ENCODE results near the gene RNPEP.
"Not testable (repeated sequence)": the region's sequence is repeated elsewhere in the genome, so short reads cannot be mapped to it uniquely, and the experiment has no call there.

Gene RNPEP

GRCh38 chr1:202012544-202013478 lies 30.4 kb downstream of the RNPEP start:
- DNase-seq: no peak

GRCh38 chr1:202013603-202014002 lies 31.2 kb downstream of the RNPEP start:
- no peak for DNase-seq

GRCh38 chr1:202014060-202014459 lies 31.6 kb downstream of the RNPEP start:
- no peak for DNase-seq

- DNase-seq: no peak
Measured at GRCh38 chr1:202014915-202015661, 32.6 kb downstream of the RNPEP start.

- no peak for DNase-seq
Measured at GRCh38 chr1:202015662-202015937, 33.2 kb downstream of the RNPEP start.

GRCh38 chr1:202016022-202016810 lies 33.8 kb downstream of the RNPEP start:
- DNase-seq: no peak

GRCh38 chr1:202016811-202017748 lies 34.6 kb downstream of the RNPEP start:
- no peak for DNase-seq

GRCh38 chr1:202017749-202018467 lies 35.5 kb downstream of the RNPEP start:
- DNase-seq: no peak

GRCh38 chr1:202018468-202019234 lies 36.2 kb downstream of the RNPEP start:
- DNase-seq: no peak

GRCh38 chr1:202019235-202019558 lies 36.7 kb downstream of the RNPEP start:
- not testable (repeated sequence) for DNase-seq

- no peak for DNase-seq
Measured at GRCh38 chr1:202023001-202023433, 40.6 kb downstream of the RNPEP start.

- no peak for DNase-seq
Measured at GRCh38 chr1:202029171-202029665, 46.8 kb downstream of the RNPEP start.

- no peak for DNase-seq
Measured at GRCh38 chr1:202029727-202030126, 47.3 kb downstream of the RNPEP start.

- no peak for DNase-seq
Measured at GRCh38 chr1:202031796-202032195, 49.3 kb downstream of the RNPEP start.

GRCh38 chr1:202034149-202034682 lies 51.8 kb downstream of the RNPEP start:
- DNase-seq: no peak

- DNase-seq: no peak
Measured at GRCh38 chr1:202034683-202035462, 52.4 kb downstream of the RNPEP start.

- DNase-seq: no peak
Measured at GRCh38 chr1:202036595-202037387, 54.3 kb downstream of the RNPEP start.

GRCh38 chr1:202037706-202038296 lies 55.4 kb downstream of the RNPEP start:
- no peak for DNase-seq

Measured in activated CD8-positive, alpha-beta memory T cell treated with anti-CD3 and anti-CD28 coated beads, Interleukin-2, amount 50 U/mL, for 48 hours (primary cell).